CD14-positive monocyte (primary cell): ENCODE measurements around the gene MACROD1. TPM values are rescaled to one million over a fixed set of nuclear protein-coding genes. Genes with fewer than 3 reads are reported as not detected.

Experiments used
- DNase-seq, 3 donors: peaks; one replicate each; pipeline ENCODE4 v3.0.0-alpha.2; 2011 to 2022
- H2AFZ ChIP-seq: 2 replicates; pipeline ENCODE4 v1.6.0; 2012; ENCODE audit warnings: mild to moderate bottlenecking, low read depth, low read length, inconsistent platforms; ENCODE audit not compliant: insufficient read depth, poor library complexity, severe bottlenecking
- H3K27ac ChIP-seq, 2 donors: 1 replicate in 1 of 2; 2 replicates in 1 of 2; pipeline ENCODE4 v1.5.1; 2012 to 2013; ENCODE audit warnings: low read length in 2 of 2, control low read depth in 1 of 2, inconsistent platforms in 1 of 2, low read depth in 1 of 2, mild to moderate bottlenecking in 1 of 2
- H3K27me3 ChIP-seq, 2 donors: one replicate each; pipeline versions ENCODE4 v1.6.0 to v1.6.1; 2011 to 2013; ENCODE audit warnings: low read length in 2 of 2; ENCODE audit not compliant: control insufficient read depth in 2 of 2, insufficient read depth in 2 of 2
- H3K36me3 ChIP-seq, 2 donors: replicated peaks in 1 of 2; 1 replicate in 1 of 2; 2 replicates in 1 of 2; pipeline versions ENCODE4 v1.5.1 to v1.6.1; 2012 to 2013; ENCODE audit warnings: low read length in 2 of 2, control low read depth in 1 of 2, inconsistent platforms in 1 of 2, mild to moderate bottlenecking in 1 of 2; ENCODE audit not compliant: insufficient read depth in 2 of 2, control insufficient read depth in 1 of 2
- H3K4me1 ChIP-seq, 2 donors: 1 replicate in 1 of 2; 2 replicates in 1 of 2; pipeline versions ENCODE4 v1.5.1 to v1.6.1; 2012 to 2013; ENCODE audit warnings: low read length in 2 of 2, control low read depth in 1 of 2, inconsistent platforms in 1 of 2, mild to moderate bottlenecking in 1 of 2, moderate library complexity in 1 of 2; ENCODE audit not compliant: insufficient read depth in 2 of 2, control insufficient read depth in 1 of 2
- H3K4me2 ChIP-seq: replicated peaks from 2 replicates; pipeline ENCODE3; 2012; ENCODE audit warnings: low read length, moderate library complexity, mild to moderate bottlenecking; ENCODE audit not compliant: poor library complexity, severe bottlenecking; ENCODE audit errors: extremely low read depth
- H3K4me3 ChIP-seq, 3 experiments: fragments of 200-600 bp in 1 of 3; sonication (generic) in 1 of 3; replicated peaks in 1 of 3; 1 replicate in 2 of 3; 2 replicates in 1 of 3; pipeline ENCODE4 v1.5.1; 2011 to 2013; ENCODE audit warnings: low read length in 3 of 3, mild to moderate bottlenecking in 3 of 3, control low read depth in 2 of 3, low read depth in 2 of 3, inconsistent platforms in 1 of 3, moderate library complexity in 1 of 3
- H3K79me2 ChIP-seq: 2 replicates; pipeline ENCODE4 v1.6.0; 2012; ENCODE audit warnings: mild to moderate bottlenecking, control low read depth, inconsistent platforms, low read length, moderate library complexity; ENCODE audit not compliant: insufficient read depth
- H3K9ac ChIP-seq: 2 replicates; pipeline ENCODE4 v1.6.0; 2017; ENCODE audit warnings: low read length, mild to moderate bottlenecking; ENCODE audit not compliant: insufficient read depth, poor library complexity, severe bottlenecking
- H3K9me3 ChIP-seq, 2 donors: replicated peaks in 1 of 2; 1 replicate in 1 of 2; 2 replicates in 1 of 2; pipeline versions ENCODE4 v1.5.1 to v1.6.1; 2012 to 2013; ENCODE audit warnings: low read length in 2 of 2, control low read depth in 1 of 2; ENCODE audit not compliant: control insufficient read depth in 1 of 2, insufficient read depth in 1 of 2
- H4K20me1 ChIP-seq: 2 replicates; pipeline ENCODE4 v1.6.0; 2012; ENCODE audit warnings: mild to moderate bottlenecking, low read length, control low read depth, moderate library complexity; ENCODE audit not compliant: insufficient read depth
- H3K27ac Mint-ChIP-seq, 7 donors: one replicate each; pipeline ENCODE4 v1.8.0; 2020; ENCODE audit warnings: mild to moderate bottlenecking in 7 of 7, mixed read lengths in 7 of 7, moderate library complexity in 6 of 7, inconsistent platforms in 2 of 7
- H3K27me3 Mint-ChIP-seq, 3 donors: one replicate each; pipeline ENCODE4 v1.8.0; 2021 to 2022; ENCODE audit warnings: low read depth in 3 of 3, mild to moderate bottlenecking in 3 of 3, mixed read lengths in 3 of 3, moderate library complexity in 3 of 3, inconsistent platforms in 1 of 3
- H3K36me3 Mint-ChIP-seq, 2 donors: one replicate each; pipeline ENCODE4 v1.8.0; 2020; ENCODE audit warnings: mixed read lengths in 2 of 2, inconsistent platforms in 1 of 2, mild to moderate bottlenecking in 1 of 2
- H3K4me1 Mint-ChIP-seq: one replicate; pipeline ENCODE4 v1.8.0; 2020; ENCODE audit warnings: mild to moderate bottlenecking, mixed read lengths
- H3K4me3 Mint-ChIP-seq, 2 donors: one replicate each; pipeline ENCODE4 v1.8.0; 2020; ENCODE audit warnings: mild to moderate bottlenecking in 2 of 2, mixed read lengths in 2 of 2, moderate library complexity in 1 of 2
- H3K9me3 Mint-ChIP-seq, 7 donors: one replicate each; pipeline ENCODE4 v1.8.0; 2020 to 2022; ENCODE audit warnings: mixed read lengths in 7 of 7, mild to moderate bottlenecking in 6 of 7, moderate library complexity in 6 of 7, inconsistent platforms in 2 of 7
- WGBS: methylation state at CpG from one replicate; pipeline ENCODE4 v1.1.5; 2013; ENCODE audit warnings: missing lambda C conversion rate; ENCODE audit not compliant: insufficient coverage; 5-methylcytosine and 5-hydroxymethylcytosine counted together
- intact Hi-C, 2 donors: fragments of 100-400 bp; cut with micrococcal nuclease; formaldehyde crosslinking; loops; one replicate each; pipeline versions ENCODE4 v1.15.0 to v1.15.1; 2023
- polyA plus RNA-seq, 3 donors: library from polyadenylated mRNA; depleted of rRNA in 1 of 3; unstranded in 2 of 3; stranded (reverse) in 1 of 3; fragments of 300-500 nt in 2 of 3; fragments of >200 nt in 1 of 3; fragmentation: Illumina TruSeq in 2 of 3; gene quantifications; 1 replicate in 2 of 3; 2 replicates in 1 of 3; pipeline ENCODE4 v1.2.3, GENCODE V29; 2012 to 2021
- TF ChIP-seq, protein P1 (sequence below): fragments of 200-600 bp; IDR thresholded peaks from one replicate; pipeline ENCODE4 v1.8.0; 2022; ENCODE audit warnings: antibody characterized with exemption, mild to moderate bottlenecking

The MACROD1 gene
- polyA plus RNA-seq, 3 donors: 1.5 to 2.4 (median 2.2) TPM

DNA sequence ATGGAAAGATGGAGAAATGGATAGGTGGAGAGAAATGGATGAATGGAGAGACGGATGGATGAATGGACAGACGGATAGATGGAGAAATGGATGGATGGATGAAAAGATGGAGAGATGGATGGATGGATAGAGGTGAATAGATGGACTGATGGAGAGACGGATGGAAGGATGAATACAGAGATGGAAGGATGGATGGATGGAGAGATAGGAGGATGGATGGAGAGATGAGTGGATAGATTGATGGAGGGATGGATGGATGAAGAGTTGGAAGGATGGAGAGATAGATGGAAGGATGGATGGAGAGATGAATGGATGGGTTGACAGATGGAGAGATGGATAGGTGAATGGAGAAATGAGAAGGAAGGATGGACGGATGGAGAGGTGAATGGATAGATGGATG is 66.5 kb downstream of the MACROD1 start:
- no peaks in the 10 kb centered on the region for H3K9me3 ChIP-seq
- H4K20me1 ChIP-seq: no peaks in the 10 kb centered on the region
- TF ChIP-seq, protein P1, sequence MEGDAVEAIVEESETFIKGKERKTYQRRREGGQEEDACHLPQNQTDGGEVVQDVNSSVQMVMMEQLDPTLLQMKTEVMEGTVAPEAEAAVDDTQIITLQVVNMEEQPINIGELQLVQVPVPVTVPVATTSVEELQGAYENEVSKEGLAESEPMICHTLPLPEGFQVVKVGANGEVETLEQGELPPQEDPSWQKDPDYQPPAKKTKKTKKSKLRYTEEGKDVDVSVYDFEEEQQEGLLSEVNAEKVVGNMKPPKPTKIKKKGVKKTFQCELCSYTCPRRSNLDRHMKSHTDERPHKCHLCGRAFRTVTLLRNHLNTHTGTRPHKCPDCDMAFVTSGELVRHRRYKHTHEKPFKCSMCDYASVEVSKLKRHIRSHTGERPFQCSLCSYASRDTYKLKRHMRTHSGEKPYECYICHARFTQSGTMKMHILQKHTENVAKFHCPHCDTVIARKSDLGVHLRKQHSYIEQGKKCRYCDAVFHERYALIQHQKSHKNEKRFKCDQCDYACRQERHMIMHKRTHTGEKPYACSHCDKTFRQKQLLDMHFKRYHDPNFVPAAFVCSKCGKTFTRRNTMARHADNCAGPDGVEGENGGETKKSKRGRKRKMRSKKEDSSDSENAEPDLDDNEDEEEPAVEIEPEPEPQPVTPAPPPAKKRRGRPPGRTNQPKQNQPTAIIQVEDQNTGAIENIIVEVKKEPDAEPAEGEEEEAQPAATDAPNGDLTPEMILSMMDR: peak; percentile 25
- H3K27ac ChIP-seq: no peak overlapping the region
- no peaks in the 10 kb centered on the region for H3K27me3 ChIP-seq
- no peak for DNase-seq
- peaks cover 11% of the 10 kb centered on the region for H3K4me1 Mint-ChIP-seq
- H3K4me3 Mint-ChIP-seq: no peak overlapping the region
- intact Hi-C loops: no loop called here
- H3K9ac ChIP-seq: no peak overlapping the region
- no peak overlapping the region for H2AFZ ChIP-seq
- no peaks in the 10 kb centered on the region for H3K36me3 Mint-ChIP-seq
- H3K9me3 Mint-ChIP-seq: peaks cover 0 to 6% (median 0%) of the 10 kb centered on the region in 7 donors
- no peak overlapping the region for H3K27ac Mint-ChIP-seq
- 97% methylated on average over 4 of the region's 4 CpGs for WGBS
- peaks cover 11 to 12% of the 10 kb centered on the region in 2 donors for H3K4me1 ChIP-seq
- H3K27me3 Mint-ChIP-seq: peaks cover 4 to 7% (median 5%) of the 10 kb centered on the region in 3 donors
- no peaks in the 10 kb centered on the region for H3K79me2 ChIP-seq
- no peak overlapping the region for H3K4me3 ChIP-seq
- no peaks in the 10 kb centered on the region for H3K36me3 ChIP-seq
- no peak overlapping the region for H3K4me2 ChIP-seq

DNA sequence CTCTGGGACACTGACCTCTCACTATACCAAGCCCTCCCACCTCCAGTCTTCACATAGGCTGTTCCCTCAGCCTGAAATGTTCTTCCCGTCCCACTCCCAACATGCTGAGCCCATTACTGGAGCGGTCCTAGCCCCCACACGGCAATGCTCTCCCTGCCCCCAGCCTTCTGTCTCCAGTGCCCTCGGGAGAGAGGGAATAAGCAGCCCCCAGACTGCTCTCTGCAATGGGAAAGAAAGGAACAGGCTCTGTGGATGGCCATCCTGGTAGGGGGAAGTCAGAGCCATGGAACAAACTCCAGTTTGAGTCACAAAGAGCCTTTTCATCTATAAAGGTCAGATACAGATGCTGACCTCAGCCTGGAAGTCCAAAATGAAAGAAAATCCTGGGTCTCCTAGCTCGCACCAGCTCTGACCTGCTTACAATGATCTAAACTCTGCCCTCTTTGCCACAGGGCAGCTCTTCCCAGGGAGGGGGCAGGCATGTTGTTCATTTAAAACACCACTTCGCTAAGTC is 67.5 kb downstream of the MACROD1 start:
- Histone ChIP-seq H4K20me1 (no peaks in the 10 kb centered on the region), H3K4me2 (no peak overlapping the region), H3K27ac (no peak overlapping the region), H3K4me3 (no peak overlapping the region), H3K79me2 (no peaks in the 10 kb centered on the region), H2AFZ (no peak overlapping the region), H3K36me3 (no peaks in the 10 kb centered on the region), H3K9me3 (no peaks in the 10 kb centered on the region), H3K9ac (no peak overlapping the region), H3K4me1 (peaks cover 18 to 22% of the 10 kb centered on the region in 2 donors), H3K27me3 (no peaks in the 10 kb centered on the region)
- Mint-ChIP-seq H3K36me3 (no peaks in the 10 kb centered on the region), H3K4me3 (no peak overlapping the region), H3K4me1 (peaks cover 20% of the 10 kb centered on the region), H3K9me3 (peaks cover 0 to 3% (median 0%) of the 10 kb centered on the region in 7 donors), H3K27ac (no peak overlapping the region), H3K27me3 (peaks cover 5 to 9% (median 5%) of the 10 kb centered on the region in 3 donors)
- WGBS: 86% methylated on average over 4 of the region's 6 CpGs
- TF ChIP-seq, protein P1: no peak
- intact Hi-C loops: no loop called here
- no peak for DNase-seq
